ENCODE data around the gene MAGI2. TPM values are rescaled to one million over a fixed set of nuclear protein-coding genes. Genes with fewer than 3 reads are reported as not detected.

Gene MAGI2
- total and polyA plus RNA-seq, 2 of the 13 experiments (the other 11 are each of a cell fraction or from before 2014, with no cell fraction given) = 1.5 to 3.8 TPM

GRCh38 chr7:79434098-79434497 lies 19.4 kb downstream of the MAGI2 start (continued):
- TF ChIP-seq ATF2 (CRISPR knock-in tag; IDR thresholded peaks at IDR 0.05) (no peak), MXD4 (CRISPR knock-in tag; IDR thresholded peaks at IDR 0.05) (no peak), GATA4 (IDR thresholded peaks at IDR 0.05; ENCODE audit: borderline replicate concordance, low read depth) (no peak)

- no peak overlapping the region for H3K4me3 ChIP-seq (replicated peaks in 1 of 3; ENCODE audit: insufficient read depth in 1 of 3, low read depth in 2 of 3, low read length in 3 of 3)
- H3K36me3 ChIP-seq (replicated peaks in 1 of 2; ENCODE audit: control insufficient read depth in 1 of 2, insufficient read depth in 2 of 2, low read length in 2 of 2) = no peaks in the 10 kb centered on the region
- FAIRE-seq (no peak), ATAC-seq (no peak), DNase-seq (ENCODE audit: low spot score) (no peak)
- no peaks in the 10 kb centered on the region for H3K79me2 ChIP-seq (ENCODE audit: insufficient read depth, low read length)
- no peaks in the 10 kb centered on the region for H3K9me3 ChIP-seq (ENCODE audit: low read length)
- H3K4me2 ChIP-seq (ENCODE audit: low read depth, low read length) = no peak overlapping the region
- H3K9ac ChIP-seq (ENCODE audit: insufficient read depth, low read depth, low read length) = no peak overlapping the region
- ChIA-PET POLR2A (interaction anchor here (0.7 kb wide), 1 partner anchor 21 kb away, joined by 3 read pairs; no protein-coding TSS in a partner anchor), CTCF (ENCODE audit: low intra/inter-chr PET ratio, low total read pairs) (no interaction called here)
- intact Hi-C loops (cut with micrococcal nuclease; ENCODE audit: unreplicated experiment) (no loop called here), in situ Hi-C loops (cut with HindIII; ENCODE audit: extremely low pct_ligation_motif_present, low pct_unique_long_range_greater_than_20kb) (no loop called here)
- H3K4me1 ChIP-seq (ENCODE audit: insufficient read depth, low read length) = peaks cover 19% of the 10 kb centered on the region
- TF ChIP-seq RBFOX2 (IDR thresholded peaks at IDR 0.05; ENCODE audit: low read depth, low read length) = no peak
- TF ChIP-seq, protein P1, sequence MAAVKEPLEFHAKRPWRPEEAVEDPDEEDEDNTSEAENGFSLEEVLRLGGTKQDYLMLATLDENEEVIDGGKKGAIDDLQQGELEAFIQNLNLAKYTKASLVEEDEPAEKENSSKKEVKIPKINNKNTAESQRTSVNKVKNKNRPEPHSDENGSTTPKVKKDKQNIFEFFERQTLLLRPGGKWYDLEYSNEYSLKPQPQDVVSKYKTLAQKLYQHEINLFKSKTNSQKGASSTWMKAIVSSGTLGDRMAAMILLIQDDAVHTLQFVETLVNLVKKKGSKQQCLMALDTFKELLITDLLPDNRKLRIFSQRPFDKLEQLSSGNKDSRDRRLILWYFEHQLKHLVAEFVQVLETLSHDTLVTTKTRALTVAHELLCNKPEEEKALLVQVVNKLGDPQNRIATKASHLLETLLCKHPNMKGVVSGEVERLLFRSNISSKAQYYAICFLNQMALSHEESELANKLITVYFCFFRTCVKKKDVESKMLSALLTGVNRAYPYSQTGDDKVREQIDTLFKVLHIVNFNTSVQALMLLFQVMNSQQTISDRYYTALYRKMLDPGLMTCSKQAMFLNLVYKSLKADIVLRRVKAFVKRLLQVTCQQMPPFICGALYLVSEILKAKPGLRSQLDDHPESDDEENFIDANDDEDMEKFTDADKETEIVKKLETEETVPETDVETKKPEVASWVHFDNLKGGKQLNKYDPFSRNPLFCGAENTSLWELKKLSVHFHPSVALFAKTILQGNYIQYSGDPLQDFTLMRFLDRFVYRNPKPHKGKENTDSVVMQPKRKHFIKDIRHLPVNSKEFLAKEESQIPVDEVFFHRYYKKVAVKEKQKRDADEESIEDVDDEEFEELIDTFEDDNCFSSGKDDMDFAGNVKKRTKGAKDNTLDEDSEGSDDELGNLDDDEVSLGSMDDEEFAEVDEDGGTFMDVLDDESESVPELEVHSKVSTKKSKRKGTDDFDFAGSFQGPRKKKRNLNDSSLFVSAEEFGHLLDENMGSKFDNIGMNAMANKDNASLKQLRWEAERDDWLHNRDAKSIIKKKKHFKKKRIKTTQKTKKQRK (IDR thresholded peaks at IDR 0.05; ENCODE audit: low read length) = no peak
- no peak for TF ChIP-seq GTF3A (CRISPR knock-in tag; conservative IDR thresholded peaks at IDR 0.05)
- TF ChIP-seq CHCHD3 (CRISPR knock-in tag; IDR thresholded peaks at IDR 0.05) = no peak
- no peak for TF ChIP-seq ZMAT3 (CRISPR knock-in tag; conservative IDR thresholded peaks at IDR 0.05)
- TF ChIP-seq ZNF10 (CRISPR knock-in tag; IDR thresholded peaks at IDR 0.05; ENCODE audit: borderline replicate concordance, low read depth) = no peak
- WGBS (ENCODE audit: low lambda C conversion rate) = 86% methylated on average over 2 of the region's 2 CpGs
- no peaks in the 10 kb centered on the region for H3K27me3 ChIP-seq (ENCODE audit: control insufficient read depth in 1 of 2, insufficient read depth in 2 of 2, low read length in 2 of 2)
- no peak overlapping the region for H3K27ac ChIP-seq (ENCODE audit: extremely low read length, insufficient read depth, low read length)
- no peak overlapping the region for H2AFZ ChIP-seq (ENCODE audit: low read length)
- BruUV-seq (replicated peaks) = no TSS peak
- no peaks in the 10 kb centered on the region for H4K20me1 ChIP-seq (ENCODE audit: insufficient read depth, low read length)
Measured at GRCh38 chr7:79430391-79430790, 23.1 kb downstream of the MAGI2 start.
